Measurements from ENCODE around the gene AMT. TPM values are rescaled to one million over a fixed set of nuclear protein-coding genes. Genes with fewer than 3 reads are reported as not detected.

Gene AMT
- total RNA-seq: 2.6 TPM

- Histone ChIP-seq H3K27me3 (ENCODE audit: insufficient read depth, low read length) (no peaks in the 10 kb centered on the region), H3K4me1 (ENCODE audit: insufficient read depth, low read length) (peaks cover 22% of the 10 kb centered on the region), H3K9me3 (ENCODE audit: low read depth, low read length) (no peaks in the 10 kb centered on the region), H3K4me3 (ENCODE audit: low read length) (no peak within 1 kb of the TSS)
These were observed at the start of gene AMT for GRCh38 chr3:49422379-49423248. Gene AMT (minus strand): TSS chr3:49422473. CDS start chr3:49422450, 23 bp downstream.

- peak overlapping the region; percentile 63 for H3K4me3 ChIP-seq (ENCODE audit: low read length)
- peaks cover 29% of the 10 kb centered on the region for H3K4me1 ChIP-seq (ENCODE audit: insufficient read depth, low read length)
- H3K9me3 ChIP-seq (ENCODE audit: low read depth, low read length): no peaks in the 10 kb centered on the region
- no peaks in the 10 kb centered on the region for H3K27me3 ChIP-seq (ENCODE audit: insufficient read depth, low read length)
These were observed 48.6 kb upstream of the AMT start for GRCh38 chr3:49470714-49471420.

GRCh38 chr3:49469936-49470713, 47.9 kb upstream of the AMT start, which contains the start of gene DAG1:
Gene DAG1 (plus strand): TSS chr3:49470267. CDS start chr3:49510535, 40,268 bp downstream.
- Histone ChIP-seq H3K4me3 (ENCODE audit: low read length) (peak within 1 kb of the TSS; percentile 63), H3K27me3 (ENCODE audit: insufficient read depth, low read length) (no peaks in the 10 kb centered on the region), H3K9me3 (ENCODE audit: low read depth, low read length) (no peaks in the 10 kb centered on the region), H3K4me1 (ENCODE audit: insufficient read depth, low read length) (peaks cover 30% of the 10 kb centered on the region)

- peak overlapping the region; percentile 63 for H3K4me3 ChIP-seq (ENCODE audit: low read length)
- no peaks in the 10 kb centered on the region for H3K27me3 ChIP-seq (ENCODE audit: insufficient read depth, low read length)
These were observed 47.0 kb upstream of the AMT start for GRCh38 chr3:49469037-49469935.

GRCh38 chr3:49466085-49466484, 43.8 kb upstream of the AMT start:
- Histone ChIP-seq H3K27me3 (ENCODE audit: insufficient read depth, low read length) (no peaks in the 10 kb centered on the region), H3K4me3 (ENCODE audit: low read length) (no peak overlapping the region), H3K4me1 (ENCODE audit: insufficient read depth, low read length) (peaks cover 18% of the 10 kb centered on the region), H3K9me3 (ENCODE audit: low read depth, low read length) (no peaks in the 10 kb centered on the region)

More at GRCh38 chr3:49469037-49469935, 47.0 kb upstream of the AMT start:
- H3K4me1 ChIP-seq (ENCODE audit: insufficient read depth, low read length): peaks cover 30% of the 10 kb centered on the region
- no peaks in the 10 kb centered on the region for H3K9me3 ChIP-seq (ENCODE audit: low read depth, low read length)

- Histone ChIP-seq H3K9me3 (ENCODE audit: low read depth, low read length) (no peaks in the 10 kb centered on the region), H3K4me3 (ENCODE audit: low read length) (no peak overlapping the region), H3K27me3 (ENCODE audit: insufficient read depth, low read length) (no peaks in the 10 kb centered on the region), H3K4me1 (ENCODE audit: insufficient read depth, low read length) (peaks cover 13% of the 10 kb centered on the region)
These were observed 43.2 kb upstream of the AMT start for GRCh38 chr3:49465270-49466034.

- Histone ChIP-seq H3K27me3 (ENCODE audit: insufficient read depth, low read length) (no peaks in the 10 kb centered on the region), H3K4me1 (ENCODE audit: insufficient read depth, low read length) (peaks cover 4% of the 10 kb centered on the region), H3K4me3 (ENCODE audit: low read length) (no peak overlapping the region), H3K9me3 (ENCODE audit: low read depth, low read length) (no peaks in the 10 kb centered on the region)
These were observed 39.9 kb upstream of the AMT start for GRCh38 chr3:49462222-49462621.

GRCh38 chr3:49461443-49462171, 39.3 kb upstream of the AMT start:
- no peak overlapping the region for H3K4me3 ChIP-seq (ENCODE audit: low read length)
- H3K9me3 ChIP-seq (ENCODE audit: low read depth, low read length): no peaks in the 10 kb centered on the region
- H3K27me3 ChIP-seq (ENCODE audit: insufficient read depth, low read length): no peaks in the 10 kb centered on the region
- H3K4me1 ChIP-seq (ENCODE audit: insufficient read depth, low read length): peaks cover 4% of the 10 kb centered on the region

- Histone ChIP-seq H3K27me3 (ENCODE audit: insufficient read depth, low read length) (no peaks in the 10 kb centered on the region), H3K4me3 (ENCODE audit: low read length) (no peak overlapping the region), H3K4me1 (ENCODE audit: insufficient read depth, low read length) (peaks cover 4% of the 10 kb centered on the region), H3K9me3 (ENCODE audit: low read depth, low read length) (no peaks in the 10 kb centered on the region)
These were observed 38.7 kb upstream of the AMT start for GRCh38 chr3:49460956-49461355.

GRCh38 chr3:49460188-49460890, 38.1 kb upstream of the AMT start:
- Histone ChIP-seq H3K9me3 (ENCODE audit: low read depth, low read length) (no peaks in the 10 kb centered on the region), H3K4me1 (ENCODE audit: insufficient read depth, low read length) (peaks cover under 1% of the 10 kb centered on the region)

GRCh38 chr3:49456466-49456865, 34.2 kb upstream of the AMT start:
- Histone ChIP-seq H3K27me3 (ENCODE audit: insufficient read depth, low read length) (no peaks in the 10 kb centered on the region), H3K4me3 (ENCODE audit: low read length) (no peak overlapping the region), H3K9me3 (ENCODE audit: low read depth, low read length) (no peaks in the 10 kb centered on the region), H3K4me1 (ENCODE audit: insufficient read depth, low read length) (no peaks in the 10 kb centered on the region)

More at GRCh38 chr3:49460188-49460890, 38.1 kb upstream of the AMT start:
- no peaks in the 10 kb centered on the region for H3K27me3 ChIP-seq (ENCODE audit: insufficient read depth, low read length)
- no peak overlapping the region for H3K4me3 ChIP-seq (ENCODE audit: low read length)

- H3K27me3 ChIP-seq (ENCODE audit: insufficient read depth, low read length): no peaks in the 10 kb centered on the region
- no peaks in the 10 kb centered on the region for H3K4me1 ChIP-seq (ENCODE audit: insufficient read depth, low read length)
- H3K9me3 ChIP-seq (ENCODE audit: low read depth, low read length): no peaks in the 10 kb centered on the region
- no peak overlapping the region for H3K4me3 ChIP-seq (ENCODE audit: low read length)
These were observed 32.8 kb upstream of the AMT start for GRCh38 chr3:49454898-49455681.

All from mononuclear cell (primary cell).